ENCODE results near the gene POMZP3.
"Not testable (repeated sequence)": the region's sequence is repeated elsewhere in the genome, so short reads cannot be mapped to it uniquely, and the experiment has no call there.

POMZP3 gene

DNA sequence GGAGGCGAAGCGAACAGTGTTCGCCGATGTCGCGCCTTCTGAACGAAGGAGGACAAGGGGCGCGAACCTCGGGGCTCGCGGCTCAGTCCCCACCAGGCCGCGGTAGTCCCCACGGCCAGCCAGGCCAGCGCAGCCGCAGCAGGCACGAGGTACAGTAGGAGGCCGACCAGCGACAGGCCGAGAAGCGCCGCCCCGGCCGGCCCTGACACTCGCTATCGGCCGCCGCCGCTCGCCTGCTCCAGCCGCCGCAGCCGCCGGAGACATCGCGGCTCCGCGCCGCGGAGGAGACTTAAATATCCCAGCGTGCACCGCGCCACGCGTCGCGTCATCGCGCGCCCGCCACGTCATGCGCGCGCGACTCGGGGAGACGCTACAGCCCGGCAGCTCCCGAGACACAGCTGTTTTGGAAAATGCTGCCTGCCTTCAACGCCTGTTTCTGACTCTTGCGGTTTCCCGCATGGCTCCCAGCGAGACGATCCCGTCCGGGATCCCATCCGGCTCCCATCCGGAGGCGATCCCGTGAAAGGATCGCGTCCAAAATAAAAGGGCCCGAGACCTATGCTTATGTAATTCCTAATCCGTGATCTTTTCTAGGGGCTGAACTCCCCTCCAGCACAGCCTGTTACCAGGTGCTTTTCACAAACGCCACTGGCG, at the start of gene POMZP3:
POMZP3 (minus strand) TSS at position 291 of the 654 bp plus-strand sequence. CDS start 1,215 bp downstream, outside the sequence.
- peak; percentile 38 for DNase-seq (ENCODE audit: low spot score)

DNA sequence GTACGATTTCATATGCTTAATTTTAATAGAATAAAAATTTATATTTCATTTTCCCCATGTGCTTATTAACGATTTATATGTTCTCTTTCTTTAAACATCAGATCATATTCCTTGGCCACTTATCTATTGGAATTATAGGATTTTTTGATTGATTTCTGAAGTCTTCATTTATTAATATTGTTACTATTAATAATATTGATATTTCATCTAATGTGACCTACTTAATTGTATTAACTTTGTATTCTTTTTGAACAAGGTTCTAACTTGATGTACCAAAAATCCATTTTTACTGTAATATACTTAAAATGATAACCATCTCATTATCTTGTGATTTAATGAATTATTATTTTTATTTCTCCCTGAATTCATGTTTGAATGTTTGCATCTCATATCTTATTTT, 48.7 kb upstream of the POMZP3 start:
- DNase-seq (ENCODE audit: low spot score) = not testable (repeated sequence)

DNA sequence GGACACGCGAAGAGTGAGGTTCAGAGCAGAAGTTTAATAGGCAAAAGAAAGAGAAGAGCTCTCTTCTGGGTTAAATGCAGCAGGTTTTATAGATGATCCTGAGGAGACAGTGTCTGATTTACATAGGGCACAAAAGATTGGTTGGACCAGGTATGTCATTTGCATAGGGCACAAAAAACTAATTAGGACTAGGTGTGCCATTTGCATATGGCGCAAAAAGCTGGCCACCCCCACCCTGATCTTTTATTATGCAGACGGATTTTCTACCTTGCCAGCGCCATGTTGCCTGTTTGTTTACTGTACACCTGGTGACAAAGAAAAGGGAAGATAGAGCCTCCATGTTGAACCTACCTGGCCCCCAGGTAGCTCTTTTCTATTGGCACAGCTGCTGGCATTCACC, 46.3 kb upstream of the POMZP3 start:
- DNase-seq (ENCODE audit: low spot score) = not testable (repeated sequence)

- not testable (repeated sequence) for DNase-seq (ENCODE audit: low spot score)
Measured at GRCh38 chr7:76659212-76659611, 32.1 kb upstream of the POMZP3 start.

DNA sequence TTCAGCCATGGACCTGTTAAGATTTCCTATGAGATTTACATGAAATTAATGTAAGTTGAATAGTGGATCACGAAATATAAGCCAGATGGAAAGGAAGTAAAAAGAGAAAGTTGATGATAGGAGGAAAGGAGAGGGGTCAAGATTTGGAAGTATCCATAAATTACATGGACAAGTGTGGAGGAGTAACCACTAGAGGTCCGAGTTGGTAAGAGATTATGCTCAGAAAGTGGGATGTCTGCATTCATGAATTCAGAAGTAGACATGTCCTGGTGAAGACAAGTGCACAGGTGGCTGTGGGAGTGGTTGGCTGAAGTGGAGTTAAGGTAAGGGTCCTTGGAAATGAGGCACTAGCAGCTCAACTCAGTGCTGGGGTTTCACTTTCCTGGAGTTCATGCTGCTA, 29.3 kb upstream of the POMZP3 start:
- DNase-seq (ENCODE audit: low spot score) = not testable (repeated sequence)

DNA sequence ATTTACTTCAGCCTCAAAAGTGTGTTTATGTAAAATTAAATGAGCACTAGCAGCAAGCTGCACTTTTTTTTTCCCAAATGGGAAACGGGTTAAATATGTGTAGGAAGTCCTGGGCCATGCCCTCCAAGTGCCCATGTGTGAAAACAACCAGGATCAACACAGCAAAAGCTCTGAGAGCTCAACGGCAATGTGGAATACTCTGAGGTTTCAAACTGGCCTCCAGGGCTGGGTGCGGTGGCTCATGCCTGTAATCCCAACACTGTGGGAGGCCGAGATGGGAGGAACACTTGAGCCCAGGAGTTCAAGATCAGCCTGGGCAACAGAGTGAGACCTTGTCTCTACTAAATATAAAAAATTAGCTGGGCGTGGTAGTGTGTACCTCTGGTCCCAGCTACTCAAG, 15.5 kb upstream of the POMZP3 start:
- DNase-seq (ENCODE audit: low spot score) = not testable (repeated sequence)

- not testable (repeated sequence) for DNase-seq (ENCODE audit: low spot score)
Measured at GRCh38 chr7:76637061-76637691, 10.1 kb upstream of the POMZP3 start.

- peak; percentile 5 for DNase-seq (ENCODE audit: low spot score)
Measured at GRCh38 chr7:76626581-76626980, 498 bp downstream of the POMZP3 start.

DNA sequence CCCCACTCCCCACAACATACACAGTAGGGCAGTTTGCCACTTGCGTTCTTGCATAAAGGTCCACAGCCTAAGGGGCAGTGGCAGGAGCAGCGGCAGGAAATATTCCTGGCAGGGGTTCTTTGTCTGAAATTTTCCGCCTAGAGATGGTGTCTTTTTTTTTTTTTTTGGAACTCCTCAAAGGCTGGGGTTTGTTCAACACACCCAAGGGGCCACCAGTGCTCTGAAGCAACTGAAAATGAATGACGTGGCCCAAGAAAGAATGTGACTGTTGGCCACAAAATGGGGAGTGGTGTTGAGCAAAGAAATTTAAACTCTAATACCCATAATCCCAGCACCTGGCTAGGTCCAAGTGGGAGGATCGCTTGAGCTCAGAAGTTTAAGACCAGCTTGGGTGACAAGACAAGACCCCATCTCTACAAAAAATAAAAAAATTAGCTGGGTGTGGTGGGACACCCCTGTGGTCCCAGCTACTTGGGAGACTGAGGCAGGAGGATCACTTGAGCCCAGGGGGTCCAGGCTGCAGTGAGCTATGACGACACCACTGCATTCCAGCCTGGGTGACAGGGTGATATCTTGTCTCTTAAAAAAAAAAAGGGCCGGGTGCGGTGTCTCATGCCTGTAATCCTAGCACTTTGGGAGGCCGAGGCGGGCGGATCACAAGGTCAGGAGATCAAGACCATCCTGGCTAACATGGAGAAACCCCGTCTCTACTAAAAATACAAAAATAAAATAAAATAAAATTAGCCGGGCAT, 7.5 kb downstream of the POMZP3 start:
- not testable (repeated sequence) for DNase-seq (ENCODE audit: low spot score)

DNA sequence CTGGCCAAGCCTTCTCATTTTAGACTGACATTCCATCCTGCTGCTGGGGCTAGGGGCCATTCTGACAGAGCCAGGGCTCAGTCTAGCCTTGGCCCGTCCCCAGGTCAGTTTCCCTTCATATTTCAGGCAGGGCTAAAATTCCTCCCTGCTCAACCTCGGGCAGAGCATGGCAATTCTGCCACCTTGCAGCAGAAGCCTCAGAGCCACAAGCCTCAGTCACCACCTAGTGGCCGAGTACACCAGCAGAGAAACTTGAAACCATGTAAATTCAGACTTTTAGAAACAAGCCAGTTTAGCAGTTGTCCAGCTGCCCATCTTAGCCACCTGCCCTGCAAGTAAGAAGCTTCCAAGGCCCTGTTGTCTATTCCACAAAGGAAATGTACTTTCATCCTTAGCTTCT, 13.3 kb downstream of the POMZP3 start:
- not testable (repeated sequence) for DNase-seq (ENCODE audit: low spot score)

DNA sequence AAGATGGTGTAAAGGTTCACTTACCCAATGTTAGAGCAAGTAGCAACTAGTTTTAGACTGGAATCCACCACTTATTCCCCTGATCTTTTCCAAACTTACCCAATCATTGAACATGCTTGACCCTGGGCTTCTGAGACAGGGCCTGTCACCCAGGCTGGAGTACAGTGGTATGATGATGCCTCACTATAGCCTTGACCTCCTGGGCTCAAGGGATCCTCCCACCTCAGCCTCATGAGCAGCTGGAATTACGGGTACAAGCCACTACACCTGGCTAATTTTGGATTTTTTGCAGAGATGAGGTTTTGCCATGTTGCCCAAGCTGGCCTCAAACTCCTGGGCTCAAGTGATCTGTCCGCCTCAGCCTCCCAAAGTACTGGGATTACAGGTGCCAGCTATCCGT, 14.8 kb downstream of the POMZP3 start:
- not testable (repeated sequence) for DNase-seq (ENCODE audit: low spot score)

DNA sequence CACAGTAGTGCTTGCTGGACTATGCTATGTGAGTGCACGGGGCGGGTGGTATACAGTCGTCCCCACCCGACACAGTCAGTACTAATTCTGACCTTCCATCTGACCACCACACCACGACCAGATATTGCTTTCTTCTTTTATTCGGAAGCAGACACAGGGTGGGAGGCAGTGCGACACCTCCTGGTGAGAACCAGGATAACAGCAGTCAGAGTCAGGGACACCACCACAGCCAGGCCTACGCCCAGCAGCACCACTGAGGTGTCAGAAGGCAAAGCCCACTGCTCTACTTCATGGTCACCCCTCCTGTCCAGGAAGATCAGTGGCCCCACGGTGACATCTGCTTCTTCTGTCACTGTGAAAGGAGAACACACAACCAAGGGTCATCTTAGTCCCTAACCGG, 17.2 kb downstream of the POMZP3 start:
- not testable (repeated sequence) for DNase-seq (ENCODE audit: low spot score)

DNA sequence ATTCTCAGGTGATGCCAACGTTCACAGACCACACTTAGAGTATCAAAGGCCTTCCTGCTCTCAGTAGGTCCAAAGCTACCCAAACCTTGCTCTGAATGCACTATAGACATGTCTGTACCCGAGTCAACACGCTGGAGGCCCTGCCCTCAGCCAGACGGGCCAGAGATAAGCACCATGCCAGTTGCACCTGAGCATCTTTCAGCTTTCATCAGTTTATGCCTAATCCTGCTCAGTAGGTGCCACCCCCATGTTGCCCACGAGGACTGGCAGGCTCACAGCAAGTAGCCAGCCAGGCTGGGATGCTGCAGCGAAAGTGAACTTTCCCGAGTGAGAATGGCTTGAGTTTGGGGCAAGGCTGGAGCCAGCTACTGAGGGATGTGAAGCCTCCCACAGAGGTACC, 18.6 kb downstream of the POMZP3 start:
- DNase-seq (ENCODE audit: low spot score) = not testable (repeated sequence)

- DNase-seq (ENCODE audit: low spot score) = peak; percentile 16
Measured at GRCh38 chr7:76606027-76606426, 21.1 kb downstream of the POMZP3 start.

DNA sequence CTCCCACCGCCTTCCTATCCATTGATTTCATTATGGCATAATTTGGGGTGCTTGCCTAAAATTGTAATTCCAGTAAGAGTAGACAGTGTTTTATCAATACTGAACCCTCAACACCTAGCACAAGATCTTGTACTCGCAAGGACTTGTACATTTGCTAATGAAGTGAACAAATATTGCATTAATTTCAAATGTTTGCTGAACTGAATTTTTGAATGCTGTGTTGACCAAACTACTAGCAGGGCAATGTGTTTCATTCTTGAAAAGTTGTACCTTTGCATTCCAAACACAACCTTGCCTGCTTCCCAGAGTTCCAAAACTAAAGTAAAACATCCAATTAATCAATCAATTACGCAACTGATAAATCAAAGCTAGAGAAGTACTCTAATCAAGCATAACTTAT, 26.4 kb downstream of the POMZP3 start:
- DNase-seq (ENCODE audit: low spot score) = not testable (repeated sequence)

- not testable (repeated sequence) for DNase-seq (ENCODE audit: low spot score)
Measured at GRCh38 chr7:76600116-76600482, 27.0 kb downstream of the POMZP3 start.

- DNase-seq (ENCODE audit: low spot score) = not testable (repeated sequence)
Measured at GRCh38 chr7:76598590-76599264, 28.4 kb downstream of the POMZP3 start.

GRCh38 chr7:76597288-76597687, 29.8 kb downstream of the POMZP3 start:
- DNase-seq (ENCODE audit: low spot score) = not testable (repeated sequence)

DNA sequence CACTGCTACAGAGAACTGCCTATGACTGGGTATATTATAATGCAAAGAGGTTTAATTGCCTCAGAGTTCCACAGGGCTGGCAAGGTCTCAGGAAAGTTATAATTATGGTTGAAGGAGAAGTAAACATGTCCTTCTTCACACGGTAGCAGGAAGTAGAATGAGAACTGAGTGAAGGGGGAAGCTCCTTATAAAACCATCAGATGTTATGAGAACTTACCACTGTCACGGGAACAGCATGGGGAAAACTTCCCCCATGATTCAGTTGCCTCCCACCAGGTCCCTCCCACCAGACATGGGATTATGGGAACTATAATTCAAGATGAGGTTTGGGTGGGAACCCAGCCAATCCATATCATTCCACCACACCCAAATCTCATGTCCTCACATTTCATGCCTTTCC, 34.4 kb downstream of the POMZP3 start:
- not testable (repeated sequence) for DNase-seq (ENCODE audit: low spot score)

DNA sequence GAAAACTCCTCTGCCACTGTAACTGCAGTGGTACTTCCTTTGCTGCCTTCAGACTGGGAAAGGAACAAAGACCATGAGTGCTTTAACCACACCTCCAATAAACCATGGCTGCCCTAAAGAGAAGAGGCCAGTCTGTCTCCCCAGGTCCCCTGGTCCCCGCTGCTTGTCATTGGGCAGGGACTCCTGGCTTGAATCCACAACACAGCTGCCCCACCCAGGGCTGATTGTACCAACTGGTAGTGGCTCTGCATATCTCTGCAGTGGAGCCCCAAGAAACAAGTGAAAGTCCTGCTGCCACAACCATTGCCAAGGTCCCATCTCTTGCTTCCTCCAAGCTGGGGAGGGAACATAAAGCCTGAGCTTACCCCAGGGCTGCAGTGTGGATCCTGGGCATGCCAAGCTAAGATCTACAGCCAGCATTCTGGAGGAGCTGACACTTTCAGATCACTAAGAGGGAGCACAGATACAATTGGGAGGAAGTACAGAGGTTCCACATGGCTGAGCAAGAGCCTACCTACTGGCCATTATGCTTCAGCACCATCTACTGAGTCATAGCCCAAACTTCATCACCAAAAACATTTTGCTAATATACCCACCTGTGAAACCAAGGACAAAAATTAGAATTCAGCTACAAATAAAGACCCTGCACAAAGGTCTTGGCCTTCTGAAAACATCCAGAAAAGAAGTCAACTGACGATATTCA, 35.3 kb downstream of the POMZP3 start:
- DNase-seq (ENCODE audit: low spot score) = peak; percentile 24

- DNase-seq (ENCODE audit: low spot score) = not testable (repeated sequence)
Measured at GRCh38 chr7:76591033-76591432, 36.0 kb downstream of the POMZP3 start.

- not testable (repeated sequence) for DNase-seq (ENCODE audit: low spot score)
Measured at GRCh38 chr7:76588586-76588985, 38.5 kb downstream of the POMZP3 start.

All from hematopoietic multipotent progenitor cell treated with erythropoietin and hydrocortisone succinate and interleukin-3 and kit ligand, for 15 days (in vitro differentiated cells).